GM10266 (cell line): ENCODE results near the gene RBM28.

Experiments used
- DNase-seq: peaks from one replicate; pipeline ENCODE4 v3.0.0; 2012; ENCODE audit errors: extremely low spot score
- TF ChIP-seq, protein P1 (sequence below): IDR thresholded peaks from 2 replicates; pipeline ENCODE4 v1.5.1; 2012; ENCODE audit warnings: mild to moderate bottlenecking, low read depth; ENCODE audit not compliant: control insufficient read depth, insufficient read depth; ENCODE audit errors: missing control alignments

The RBM28 gene

DNA sequence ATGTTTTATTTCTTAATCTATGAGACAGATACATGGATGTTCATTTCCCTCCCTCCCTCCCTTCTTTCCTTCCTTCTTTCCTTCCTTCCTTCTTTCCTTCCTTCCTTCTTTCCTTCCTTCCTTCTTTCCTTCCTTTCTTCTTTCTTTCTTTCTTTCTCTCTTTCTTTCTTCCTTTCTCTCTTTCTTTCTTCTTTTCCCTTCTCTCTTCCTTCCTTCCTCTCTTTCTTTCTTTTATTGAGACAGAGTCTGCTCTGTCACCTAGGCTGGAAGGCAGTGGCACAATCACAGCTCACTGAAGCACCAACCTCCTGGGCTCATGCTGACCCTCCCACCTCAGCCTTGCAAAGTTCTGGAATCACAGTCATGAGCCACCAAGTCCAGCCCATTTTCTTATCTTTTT lies 23.3 kb upstream of the RBM28 start:
- DNase-seq = no peak
- TF ChIP-seq, protein P1, sequence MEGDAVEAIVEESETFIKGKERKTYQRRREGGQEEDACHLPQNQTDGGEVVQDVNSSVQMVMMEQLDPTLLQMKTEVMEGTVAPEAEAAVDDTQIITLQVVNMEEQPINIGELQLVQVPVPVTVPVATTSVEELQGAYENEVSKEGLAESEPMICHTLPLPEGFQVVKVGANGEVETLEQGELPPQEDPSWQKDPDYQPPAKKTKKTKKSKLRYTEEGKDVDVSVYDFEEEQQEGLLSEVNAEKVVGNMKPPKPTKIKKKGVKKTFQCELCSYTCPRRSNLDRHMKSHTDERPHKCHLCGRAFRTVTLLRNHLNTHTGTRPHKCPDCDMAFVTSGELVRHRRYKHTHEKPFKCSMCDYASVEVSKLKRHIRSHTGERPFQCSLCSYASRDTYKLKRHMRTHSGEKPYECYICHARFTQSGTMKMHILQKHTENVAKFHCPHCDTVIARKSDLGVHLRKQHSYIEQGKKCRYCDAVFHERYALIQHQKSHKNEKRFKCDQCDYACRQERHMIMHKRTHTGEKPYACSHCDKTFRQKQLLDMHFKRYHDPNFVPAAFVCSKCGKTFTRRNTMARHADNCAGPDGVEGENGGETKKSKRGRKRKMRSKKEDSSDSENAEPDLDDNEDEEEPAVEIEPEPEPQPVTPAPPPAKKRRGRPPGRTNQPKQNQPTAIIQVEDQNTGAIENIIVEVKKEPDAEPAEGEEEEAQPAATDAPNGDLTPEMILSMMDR = no peak

DNA sequence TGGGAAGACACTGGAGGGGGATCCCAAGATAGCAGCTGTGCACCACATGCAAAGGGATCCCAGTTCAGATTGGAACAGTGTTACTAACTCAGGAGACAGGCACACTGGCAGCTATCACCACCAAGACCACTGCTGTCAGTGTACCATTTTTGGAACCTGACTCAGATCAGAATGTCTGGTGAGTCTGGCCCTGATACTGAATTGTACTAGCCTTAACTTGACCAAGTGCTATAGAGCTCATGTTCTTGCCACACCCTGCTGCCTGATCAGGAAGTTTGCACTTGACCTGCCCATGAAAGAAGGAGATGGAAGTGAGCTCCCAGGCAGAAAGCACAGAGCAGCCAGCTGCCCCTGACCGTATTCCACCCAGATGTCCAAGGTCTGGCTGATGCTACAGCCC lies 22.6 kb upstream of the RBM28 start:
- no peak for DNase-seq
- TF ChIP-seq, protein P1 = no peak

DNA sequence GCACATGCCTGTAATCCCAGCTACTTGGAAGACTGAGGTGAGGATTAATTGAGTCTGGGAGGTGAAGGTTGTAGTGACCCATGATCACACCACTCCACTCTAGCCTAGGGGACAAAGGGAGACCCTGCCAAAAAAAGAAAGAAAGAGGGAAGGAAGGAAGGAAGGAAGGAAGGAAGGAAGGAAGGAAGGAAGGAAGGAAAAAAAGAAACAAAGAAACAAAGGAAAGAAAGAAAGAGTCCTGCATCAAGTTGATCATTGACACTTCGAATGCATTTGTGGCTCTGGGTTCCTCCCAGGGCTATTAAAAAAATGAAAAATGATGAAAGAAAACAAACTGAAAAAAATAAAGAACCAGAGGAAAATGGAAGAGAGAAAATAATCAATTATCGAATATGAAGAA lies 21.7 kb upstream of the RBM28 start:
- no peak for DNase-seq
- TF ChIP-seq, protein P1 = no peak

DNA sequence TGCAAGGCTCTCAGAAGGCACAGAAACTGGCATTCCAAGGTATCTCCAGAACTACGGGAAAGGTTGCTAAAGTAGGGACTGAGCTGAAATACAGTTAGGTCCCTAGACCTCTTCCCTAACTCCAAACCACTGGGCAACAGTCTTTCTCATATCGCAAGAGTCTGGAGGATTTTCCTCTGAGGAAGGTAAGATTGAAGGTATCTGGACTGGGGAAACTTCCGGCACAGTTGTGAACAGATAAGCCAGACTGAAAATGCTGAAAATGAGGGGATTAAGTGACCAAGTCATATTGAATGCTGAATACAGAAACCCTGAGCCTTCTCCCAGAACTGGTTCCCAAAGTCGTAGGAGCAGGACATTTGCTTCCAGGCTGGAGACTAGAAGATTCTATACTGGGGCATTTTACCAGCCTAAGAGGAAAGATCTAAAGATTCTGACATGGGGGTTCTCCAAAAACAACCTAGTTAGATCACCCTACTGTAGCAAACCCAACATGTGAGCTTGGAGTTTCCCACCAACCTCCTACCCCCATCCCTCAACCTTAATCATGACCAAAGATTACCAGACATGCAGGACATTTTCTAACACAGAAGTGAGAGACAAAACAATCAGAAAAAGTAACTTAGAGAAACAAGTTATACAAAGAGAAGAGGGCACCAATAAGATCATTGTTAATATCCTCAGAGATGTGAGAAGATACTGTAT lies 20.6 kb upstream of the RBM28 start:
- TF ChIP-seq, protein P1 = no peak
- DNase-seq = no peak

DNA sequence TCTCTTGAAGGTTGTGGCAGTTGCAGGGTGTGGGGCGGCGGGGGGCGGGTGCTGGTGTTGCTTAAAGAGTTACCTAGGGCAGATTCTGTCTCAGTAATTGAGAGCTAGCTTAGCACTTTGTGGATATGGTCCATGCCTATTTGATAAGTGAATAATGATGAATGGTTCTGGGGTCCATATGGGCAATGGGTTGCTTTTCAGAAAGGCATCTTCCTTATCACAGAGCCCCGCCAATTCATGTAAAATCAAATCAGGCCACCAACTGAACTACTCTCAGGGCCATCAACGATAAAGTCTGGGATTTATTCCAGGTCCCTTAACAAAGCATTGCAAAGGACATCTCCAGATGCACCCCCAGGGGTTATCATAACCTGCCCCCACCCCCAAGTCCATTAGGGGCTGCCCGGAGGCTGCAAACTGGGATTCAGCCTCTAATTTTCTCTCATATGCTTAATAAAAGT lies 19.6 kb upstream of the RBM28 start:
- TF ChIP-seq, protein P1 = no peak
- DNase-seq = no peak

DNA sequence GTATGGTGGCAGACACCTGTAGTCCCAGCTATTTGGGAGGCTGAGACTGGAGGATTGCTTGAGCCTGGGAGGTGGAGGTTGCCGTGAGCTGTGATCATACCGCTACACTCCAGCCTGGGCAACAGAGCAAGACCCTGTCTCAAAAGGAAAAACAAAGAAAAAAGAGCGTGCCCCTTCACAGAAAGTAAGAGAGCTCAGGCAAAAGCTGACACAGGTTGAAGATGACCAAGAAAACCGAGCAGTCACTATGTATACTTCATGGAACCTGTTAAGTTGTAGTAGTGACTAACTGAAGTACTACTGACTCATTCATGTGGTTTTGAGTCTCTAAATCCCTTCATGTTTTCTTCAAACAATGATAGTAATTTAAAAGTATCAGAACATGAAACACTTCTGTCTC lies 19.0 kb upstream of the RBM28 start:
- TF ChIP-seq, protein P1 = no peak
- DNase-seq = no peak
